HG03378 (cell line): ENCODE results near the gene ZNF263.

ENCODE experiments used
- ATAC-seq: cut with Tn5 transposase; IDR thresholded peaks from one replicate; pipeline ENCODE4 v1.9.1; 2021; ENCODE audit warnings: mild to moderate bottlenecking, moderate library complexity; ENCODE audit not compliant: unreplicated experiment

Gene ZNF263

DNA sequence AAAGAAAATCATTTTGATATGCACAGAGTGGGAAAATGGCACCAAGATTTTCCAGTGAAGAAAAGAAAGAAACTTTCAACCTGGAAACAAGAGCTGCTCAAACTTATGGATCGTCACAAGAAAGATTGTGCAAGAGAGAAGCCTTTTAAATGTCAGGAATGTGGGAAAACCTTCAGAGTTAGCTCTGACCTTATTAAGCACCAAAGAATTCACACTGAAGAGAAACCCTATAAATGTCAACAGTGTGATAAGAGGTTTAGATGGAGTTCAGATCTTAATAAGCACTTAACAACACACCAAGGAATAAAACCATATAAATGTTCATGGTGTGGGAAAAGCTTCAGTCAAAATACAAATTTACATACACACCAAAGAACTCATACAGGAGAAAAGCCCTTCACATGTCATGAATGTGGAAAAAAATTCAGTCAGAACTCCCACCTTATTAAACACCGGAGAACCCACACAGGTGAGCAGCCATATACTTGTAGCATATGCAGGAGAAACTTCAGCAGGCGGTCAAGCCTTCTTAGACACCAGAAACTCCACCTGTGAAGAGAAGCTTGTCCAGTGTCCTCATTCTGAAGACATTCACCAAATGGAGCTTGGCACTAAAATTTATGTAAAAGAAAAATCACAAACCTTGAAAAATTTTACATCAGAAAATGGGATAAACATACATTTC is 34.2 kb downstream of the ZNF263 start:
- no peak for ATAC-seq

- no peak for ATAC-seq
These were observed 38.5 kb downstream of the ZNF263 start for GRCh38 chr16:3321816-3322215.

- ATAC-seq, result no peak
These were observed 44.2 kb downstream of the ZNF263 start for GRCh38 chr16:3327514-3327913.

DNA sequence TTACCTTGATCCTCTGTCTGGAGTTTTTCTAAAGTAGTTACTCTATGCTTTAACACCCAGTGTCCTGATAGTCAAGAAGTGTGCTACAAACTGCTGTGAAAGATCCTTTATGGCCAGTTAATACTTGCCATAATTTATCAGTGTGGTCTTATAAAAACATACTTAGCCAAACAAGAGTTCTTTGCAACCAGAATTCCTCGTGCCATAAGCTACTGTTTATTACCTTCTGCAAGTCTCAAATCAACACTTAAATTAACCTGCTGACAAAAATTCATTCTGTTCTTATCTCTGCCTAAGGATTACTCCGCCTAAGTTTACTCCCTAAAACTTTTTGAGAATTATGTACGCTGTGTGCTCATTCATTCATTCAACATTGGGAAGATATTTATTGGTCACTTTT is 44.8 kb downstream of the ZNF263 start:
- no peak for ATAC-seq

- ATAC-seq, result no peak
These were observed 45.4 kb downstream of the ZNF263 start for GRCh38 chr16:3328643-3329042.
